Keratinocyte (primary cell): ENCODE results near the gene ARFGAP3. TPM values are rescaled to one million over a fixed set of nuclear protein-coding genes. Genes with fewer than 3 reads are reported as not detected.

Source experiments
- DNase-seq: peaks from one replicate; pipeline ENCODE4 v3.0.0-alpha.2; 2011; ENCODE audit warnings: low read depth, missing footprints, low spot score
- FAIRE-seq: peaks from 2 replicates; lab custom pipeline; 2011; peaks lifted over from hg19 to GRCh38; lab: Jason Lieb, UNC
- H2AFZ ChIP-seq: 2 replicates; pipeline ENCODE4 v1.6.0; 2012; ENCODE audit warnings: low read length, control low read depth, inconsistent platforms; ENCODE audit not compliant: control insufficient read depth
- H3K27ac ChIP-seq: 2 replicates; pipeline ENCODE4 v1.5.1; 2011; ENCODE audit warnings: low read length; ENCODE audit not compliant: control insufficient read depth, insufficient read depth
- H3K27me3 ChIP-seq: 3 replicates; pipeline ENCODE4 v1.6.0; 2011; ENCODE audit warnings: low read length; ENCODE audit not compliant: control insufficient read depth, insufficient read depth; ENCODE audit errors: extremely low read depth
- H3K36me3 ChIP-seq, 2 experiments: 2 replicates in 1 of 2; 3 replicates in 1 of 2; pipeline ENCODE4 v1.5.1; 2011; ENCODE audit warnings: low read length in 2 of 2, mild to moderate bottlenecking in 1 of 2; ENCODE audit not compliant: control insufficient read depth in 2 of 2, insufficient read depth in 2 of 2; ENCODE audit errors: extremely low read depth in 1 of 2
- H3K4me1 ChIP-seq: 3 replicates; pipeline ENCODE4 v1.5.1; 2011; ENCODE audit warnings: low read length; ENCODE audit not compliant: control insufficient read depth, insufficient read depth; ENCODE audit errors: extremely low read depth
- H3K4me2 ChIP-seq: 3 replicates; pipeline ENCODE4 v1.6.0; 2011; ENCODE audit warnings: low read depth, low read length; ENCODE audit not compliant: control insufficient read depth, insufficient read depth; ENCODE audit errors: extremely low read depth
- H3K4me3 ChIP-seq, 3 experiments: fragments of 200-600 bp in 1 of 3; sonication (generic) in 1 of 3; 2 replicates in 2 of 3; 3 replicates in 1 of 3; pipeline ENCODE4 v1.5.1; 2011 to 2016; ENCODE audit warnings: low read length in 3 of 3, mild to moderate bottlenecking in 3 of 3, control low read depth in 2 of 3, inconsistent platforms in 1 of 3, low read depth in 1 of 3, mixed read lengths in 1 of 3, mixed run types in 1 of 3, moderate library complexity in 1 of 3; ENCODE audit not compliant: control insufficient read depth in 2 of 3, insufficient read depth in 2 of 3; ENCODE audit errors: extremely low read depth in 1 of 3
- H3K79me2 ChIP-seq: 2 replicates; pipeline ENCODE4 v1.6.0; 2012; ENCODE audit warnings: low read length; ENCODE audit not compliant: control insufficient read depth, insufficient read depth
- H3K9ac ChIP-seq: 3 replicates; pipeline ENCODE4 v1.6.0; 2011; ENCODE audit warnings: low read length; ENCODE audit not compliant: control insufficient read depth, insufficient read depth; ENCODE audit errors: extremely low read depth
- H3K9me1 ChIP-seq: 3 replicates; pipeline ENCODE4 v1.6.0; 2011; ENCODE audit warnings: low read length; ENCODE audit not compliant: control insufficient read depth, insufficient read depth; ENCODE audit errors: extremely low read depth
- H3K9me3 ChIP-seq: 2 replicates; pipeline ENCODE4 v1.5.1; 2012; ENCODE audit warnings: low read depth, low read length; ENCODE audit not compliant: control insufficient read depth
- H4K20me1 ChIP-seq: 3 replicates; pipeline ENCODE4 v1.6.0; 2011; ENCODE audit warnings: low read length; ENCODE audit not compliant: control insufficient read depth, insufficient read depth; ENCODE audit errors: extremely low read depth
- EZH2 ChIP-seq: IDR thresholded peaks from one replicate; pipeline ENCODE4 v1.6.1; 2012; ENCODE audit warnings: inconsistent platforms, mild to moderate bottlenecking, low read length, moderate library complexity
- dilution Hi-C: fragments of 300-500 bp; cut with MboI; formaldehyde crosslinking; loops from one replicate; pipeline ENCODE4 v1.7.0; 2020; ENCODE audit warnings: low sequenced_read_pairs; ENCODE audit not compliant: extremely low pct_ligation_motif_present
- polyA plus RNA-seq, 5 experiments: library from polyadenylated mRNA; depleted of rRNA in 3 of 5; stranded (reverse) in 3 of 5; stranded (forward) in 1 of 5; unstranded in 1 of 5; fragments of >200 nt; gene quantifications; 1 replicate in 1 of 5; 2 replicates in 3 of 5; 3 replicates in 1 of 5; pipeline versions ENCODE4 v1.2.1 to v1.2.3, GENCODE V29; 2011 to 2012; ENCODE audit warnings: missing spikeins in 2 of 5, low read depth in 1 of 5, low replicate concordance in 1 of 5
- TF ChIP-seq, protein P1 (sequence below), 3 experiments: IDR thresholded peaks in 1 of 3; conservative IDR thresholded peaks in 1 of 3; optimal IDR thresholded peaks in 1 of 3; 2 replicates in 2 of 3; 3 replicates in 1 of 3; pipeline versions ENCODE3 to v1.5.1; 2011; ENCODE audit warnings: low read length in 3 of 3, mild to moderate bottlenecking in 3 of 3, moderate library complexity in 2 of 3, control low read depth in 1 of 3, inconsistent platforms in 1 of 3; ENCODE audit not compliant: insufficient read depth in 2 of 3; ENCODE audit errors: extremely low read depth in 1 of 3

ARFGAP3 gene
- polyA plus RNA-seq, 1 donor (not counting 4 experiments of a cell fraction or from before 2014, with no cell fraction given): 28.3 TPM

- Histone ChIP-seq H3K27me3 (no peaks in the 10 kb centered on the region), H3K79me2 (no peaks in the 10 kb centered on the region), H3K9ac (no peak overlapping the region), H3K9me3 (no peaks in the 10 kb centered on the region), H3K4me3 (no peak overlapping the region), H3K36me3 (peaks cover 8 to 33% of the 10 kb centered on the region in 2 experiments), H3K9me1 (no peaks in the 10 kb centered on the region), H4K20me1 (no peaks in the 10 kb centered on the region), H3K4me1 (no peaks in the 10 kb centered on the region), H3K27ac (no peak overlapping the region), H3K4me2 (no peak overlapping the region), H2AFZ (no peak overlapping the region)
- dilution Hi-C loops: no loop called here
- TF ChIP-seq, protein P1, sequence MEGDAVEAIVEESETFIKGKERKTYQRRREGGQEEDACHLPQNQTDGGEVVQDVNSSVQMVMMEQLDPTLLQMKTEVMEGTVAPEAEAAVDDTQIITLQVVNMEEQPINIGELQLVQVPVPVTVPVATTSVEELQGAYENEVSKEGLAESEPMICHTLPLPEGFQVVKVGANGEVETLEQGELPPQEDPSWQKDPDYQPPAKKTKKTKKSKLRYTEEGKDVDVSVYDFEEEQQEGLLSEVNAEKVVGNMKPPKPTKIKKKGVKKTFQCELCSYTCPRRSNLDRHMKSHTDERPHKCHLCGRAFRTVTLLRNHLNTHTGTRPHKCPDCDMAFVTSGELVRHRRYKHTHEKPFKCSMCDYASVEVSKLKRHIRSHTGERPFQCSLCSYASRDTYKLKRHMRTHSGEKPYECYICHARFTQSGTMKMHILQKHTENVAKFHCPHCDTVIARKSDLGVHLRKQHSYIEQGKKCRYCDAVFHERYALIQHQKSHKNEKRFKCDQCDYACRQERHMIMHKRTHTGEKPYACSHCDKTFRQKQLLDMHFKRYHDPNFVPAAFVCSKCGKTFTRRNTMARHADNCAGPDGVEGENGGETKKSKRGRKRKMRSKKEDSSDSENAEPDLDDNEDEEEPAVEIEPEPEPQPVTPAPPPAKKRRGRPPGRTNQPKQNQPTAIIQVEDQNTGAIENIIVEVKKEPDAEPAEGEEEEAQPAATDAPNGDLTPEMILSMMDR (optimal IDR thresholded peaks at IDR 0.05 in 1 of 3, IDR thresholded peaks at IDR 0.05 in 1 of 3, conservative IDR thresholded peaks at IDR 0.05 in 1 of 3; ENCODE audit: extremely low read depth in 1 of 3, insufficient read depth in 2 of 3, low read length in 3 of 3): no peak
- no peak for TF ChIP-seq EZH2
- FAIRE-seq: no peak
- no peak for DNase-seq
Observed at GRCh38 chr22:42831712-42832111, 25.4 kb downstream of the ARFGAP3 start.

DNA sequence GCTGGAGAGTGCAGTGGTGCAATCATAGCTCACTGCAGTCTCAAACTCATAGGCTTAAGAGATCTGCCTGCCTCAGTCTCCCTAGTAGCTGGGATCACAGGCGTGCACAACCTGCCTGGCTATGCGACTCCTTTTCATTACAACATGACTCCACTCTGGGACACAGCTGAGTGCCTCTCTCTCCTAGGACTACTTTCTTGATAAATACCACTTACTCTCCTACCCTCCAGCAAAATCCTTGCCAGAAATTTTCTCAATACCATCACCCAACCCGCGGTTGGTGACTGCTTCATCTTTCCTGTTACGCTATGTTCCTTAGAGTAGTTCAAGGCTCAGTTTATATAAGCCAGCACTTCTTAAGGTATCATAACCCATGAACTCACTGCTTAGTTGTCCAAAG lies 26.9 kb downstream of the ARFGAP3 start:
- FAIRE-seq (no peak), DNase-seq (no peak)
- H3K27me3 ChIP-seq: no peaks in the 10 kb centered on the region
- no peak overlapping the region for H3K4me3 ChIP-seq
- H3K9ac ChIP-seq: no peak overlapping the region
- peaks cover 9 to 33% of the 10 kb centered on the region in 2 experiments for H3K36me3 ChIP-seq
- H3K9me3 ChIP-seq: no peaks in the 10 kb centered on the region
- H3K79me2 ChIP-seq: no peaks in the 10 kb centered on the region
- no peaks in the 10 kb centered on the region for H3K4me1 ChIP-seq
- no peak overlapping the region for H3K4me2 ChIP-seq
- H3K27ac ChIP-seq: no peak overlapping the region
- H3K9me1 ChIP-seq: no peaks in the 10 kb centered on the region
- H4K20me1 ChIP-seq: no peaks in the 10 kb centered on the region
- dilution Hi-C loops: no loop called here
- no peak overlapping the region for H2AFZ ChIP-seq
- TF ChIP-seq, protein P1 (optimal IDR thresholded peaks at IDR 0.05 in 1 of 3, IDR thresholded peaks at IDR 0.05 in 1 of 3, conservative IDR thresholded peaks at IDR 0.05 in 1 of 3; ENCODE audit: extremely low read depth in 1 of 3, insufficient read depth in 2 of 3, low read length in 3 of 3): no peak
- TF ChIP-seq EZH2: no peak
